ENCODE results near the gene DOCK7. TPM values are rescaled to one million over a fixed set of nuclear protein-coding genes. Genes with fewer than 3 reads are reported as not detected.

The DOCK7 gene
- total RNA-seq, 2 experiments from 2014 or later, result 6.0 to 7.9 TPM

DNA sequence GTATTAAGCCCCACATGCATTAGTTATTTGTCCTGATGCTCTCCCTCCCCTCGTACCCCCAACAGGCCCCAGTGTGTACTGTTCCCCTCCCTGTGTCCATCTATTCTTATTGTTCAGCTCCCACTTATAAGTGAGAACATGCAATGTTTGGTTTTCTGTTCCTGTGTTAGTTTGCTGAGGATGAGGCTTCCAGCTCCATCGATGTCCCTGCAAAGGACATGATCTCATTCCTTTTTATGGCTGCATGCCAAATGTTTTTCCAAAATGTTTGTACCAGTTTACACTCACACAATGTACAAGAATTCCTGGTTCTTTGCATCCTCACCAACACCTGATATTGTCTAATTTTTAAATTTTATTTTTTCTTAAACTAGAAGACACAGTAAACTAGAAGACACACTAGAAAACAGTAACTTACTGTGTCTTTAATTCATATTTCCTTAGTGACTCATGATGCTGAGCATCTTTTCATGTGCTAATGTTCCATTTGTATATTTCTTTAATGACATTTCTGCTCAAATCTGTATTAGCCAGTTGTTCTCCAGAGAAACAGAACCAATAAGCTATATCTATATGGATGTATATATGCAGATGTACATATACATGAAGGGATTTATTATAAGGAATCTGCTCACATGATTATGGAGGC, 270.7 kb downstream of the DOCK7 start:
- POLR2A ChIA-PET, result interaction anchor here (1.1 kb wide), 1 partner anchor 18 kb away, joined by 3 read pairs; no protein-coding TSS in a partner anchor
- H3K36me3 Mint-ChIP-seq (ENCODE audit: low read depth), result no peaks in the 10 kb centered on the region
- no peak overlapping the region for H3K27ac Mint-ChIP-seq
- peaks cover 0 to 3% of the 10 kb centered on the region in 2 experiments for H3K27me3 ChIP-seq (ENCODE audit: control insufficient read depth in 1 of 2, insufficient read depth in 2 of 2, low read length in 2 of 2)
- no peaks in the 10 kb centered on the region for H3K4me1 Mint-ChIP-seq (ENCODE audit: low read depth)
- H3K9me3 ChIP-seq (ENCODE audit: control insufficient read depth in 1 of 2, insufficient read depth in 1 of 2, low read length in 2 of 2), result no peaks in the 10 kb centered on the region
- no peaks in the 10 kb centered on the region for H3K36me3 ChIP-seq (ENCODE audit: insufficient read depth, low read length)
- H3K4me3 ChIP-seq (ENCODE audit: low read length), result no peak overlapping the region
- H3K4me3 Mint-ChIP-seq, result no peak overlapping the region
- H3K9me3 Mint-ChIP-seq, result no peaks in the 10 kb centered on the region
- peaks cover 5% of the 10 kb centered on the region for H3K27me3 Mint-ChIP-seq
- TF ChIP-seq, protein P1, sequence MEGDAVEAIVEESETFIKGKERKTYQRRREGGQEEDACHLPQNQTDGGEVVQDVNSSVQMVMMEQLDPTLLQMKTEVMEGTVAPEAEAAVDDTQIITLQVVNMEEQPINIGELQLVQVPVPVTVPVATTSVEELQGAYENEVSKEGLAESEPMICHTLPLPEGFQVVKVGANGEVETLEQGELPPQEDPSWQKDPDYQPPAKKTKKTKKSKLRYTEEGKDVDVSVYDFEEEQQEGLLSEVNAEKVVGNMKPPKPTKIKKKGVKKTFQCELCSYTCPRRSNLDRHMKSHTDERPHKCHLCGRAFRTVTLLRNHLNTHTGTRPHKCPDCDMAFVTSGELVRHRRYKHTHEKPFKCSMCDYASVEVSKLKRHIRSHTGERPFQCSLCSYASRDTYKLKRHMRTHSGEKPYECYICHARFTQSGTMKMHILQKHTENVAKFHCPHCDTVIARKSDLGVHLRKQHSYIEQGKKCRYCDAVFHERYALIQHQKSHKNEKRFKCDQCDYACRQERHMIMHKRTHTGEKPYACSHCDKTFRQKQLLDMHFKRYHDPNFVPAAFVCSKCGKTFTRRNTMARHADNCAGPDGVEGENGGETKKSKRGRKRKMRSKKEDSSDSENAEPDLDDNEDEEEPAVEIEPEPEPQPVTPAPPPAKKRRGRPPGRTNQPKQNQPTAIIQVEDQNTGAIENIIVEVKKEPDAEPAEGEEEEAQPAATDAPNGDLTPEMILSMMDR (IDR thresholded peaks at IDR 0.05), result no peak
- ATAC-seq (ENCODE audit: poor library complexity) (no peak), DNase-seq (no peak)
- CTCF ChIA-PET, result no interaction called here
- no peak overlapping the region for H3K27ac ChIP-seq (ENCODE audit: low read depth in 1 of 2, low read length in 2 of 2)
- no peaks in the 10 kb centered on the region for H3K4me1 ChIP-seq (ENCODE audit: insufficient read depth, low read length)
- intact Hi-C loops (cut with DNase I, micrococcal nuclease), result no loop called here

DNA sequence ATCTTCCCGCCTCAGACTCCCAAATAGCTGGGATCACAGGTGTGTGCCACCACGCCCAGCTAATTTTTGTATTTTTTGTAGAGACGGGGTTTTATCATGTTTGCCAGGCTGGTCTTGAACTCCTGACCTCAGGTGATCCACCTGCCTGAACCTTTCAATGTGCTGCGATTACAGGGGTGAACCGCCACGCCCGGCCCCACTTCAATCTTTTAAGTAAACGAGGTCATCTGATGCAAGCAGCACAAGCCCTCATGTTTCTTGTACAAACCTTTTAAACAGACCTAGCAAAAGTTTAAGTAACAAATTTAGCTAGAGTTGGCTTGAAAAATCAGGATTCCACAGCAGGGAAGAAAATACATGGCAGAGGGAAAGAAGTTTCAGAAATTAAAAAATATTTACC, 272.5 kb downstream of the DOCK7 start:
- ChIA-PET CTCF (no interaction called here), POLR2A (no interaction called here)
- intact Hi-C loops (cut with DNase I, micrococcal nuclease), result no loop called here
- DNase-seq, result no peak
- no peaks in the 10 kb centered on the region for H3K36me3 ChIP-seq (ENCODE audit: insufficient read depth, low read length)
- H3K27me3 ChIP-seq (ENCODE audit: control insufficient read depth in 1 of 2, insufficient read depth in 2 of 2, low read length in 2 of 2), result peaks cover 0 to 3% of the 10 kb centered on the region in 2 experiments
- H3K4me1 ChIP-seq (ENCODE audit: insufficient read depth, low read length), result no peaks in the 10 kb centered on the region
- no peaks in the 10 kb centered on the region for H3K4me1 Mint-ChIP-seq (ENCODE audit: low read depth)
- H3K36me3 Mint-ChIP-seq (ENCODE audit: low read depth), result no peaks in the 10 kb centered on the region
- no peak overlapping the region for H3K4me3 Mint-ChIP-seq
- TF ChIP-seq, protein P1 (IDR thresholded peaks at IDR 0.05), result no peak
- no peak overlapping the region for H3K27ac ChIP-seq (ENCODE audit: low read depth in 1 of 2, low read length in 2 of 2)
- H3K9me3 Mint-ChIP-seq, result no peaks in the 10 kb centered on the region
- no peak for ATAC-seq (ENCODE audit: poor library complexity)
- H3K27me3 Mint-ChIP-seq, result peaks cover 5% of the 10 kb centered on the region
- no peaks in the 10 kb centered on the region for H3K9me3 ChIP-seq (ENCODE audit: control insufficient read depth in 1 of 2, insufficient read depth in 1 of 2, low read length in 2 of 2)
- no peak overlapping the region for H3K4me3 ChIP-seq (ENCODE audit: low read length)
- no peak overlapping the region for H3K27ac Mint-ChIP-seq

- intact Hi-C loops (cut with DNase I, micrococcal nuclease), result loop anchor here (1.0 to 5.0 kb wide), 5 partner anchors 135 to 340 kb away; no protein-coding TSS in a partner anchor
- H3K27me3 ChIP-seq (ENCODE audit: control insufficient read depth in 1 of 2, insufficient read depth in 2 of 2, low read length in 2 of 2), result no peaks in the 10 kb centered on the region
- ChIA-PET CTCF (interaction anchor here (1.3 kb wide), 1 partner anchor 232 kb away, joined by 4 read pairs; no protein-coding TSS in a partner anchor), POLR2A (interaction anchor here (0.6 to 0.9 kb wide), 2 partner anchors 232 to 308 kb away, joined by 3 read pairs; no protein-coding TSS in a partner anchor)
- no peaks in the 10 kb centered on the region for H3K9me3 Mint-ChIP-seq
- no peaks in the 10 kb centered on the region for H3K4me1 ChIP-seq (ENCODE audit: insufficient read depth, low read length)
- DNase-seq (peak in 5 of 14 experiments; percentile 5 to 73 (median 45)), ATAC-seq (ENCODE audit: poor library complexity) (peak; percentile 46)
- TF ChIP-seq, protein P1 (IDR thresholded peaks at IDR 0.05), result peak; percentile 96
- H3K4me3 ChIP-seq (ENCODE audit: low read length), result no peak overlapping the region
- H3K4me1 Mint-ChIP-seq (ENCODE audit: low read depth), result no peaks in the 10 kb centered on the region
- no peak overlapping the region for H3K27ac Mint-ChIP-seq
- H3K27me3 Mint-ChIP-seq, result no peaks in the 10 kb centered on the region
- no peak overlapping the region for H3K4me3 Mint-ChIP-seq
- H3K36me3 ChIP-seq (ENCODE audit: insufficient read depth, low read length), result no peaks in the 10 kb centered on the region
- H3K9me3 ChIP-seq (ENCODE audit: control insufficient read depth in 1 of 2, insufficient read depth in 1 of 2, low read length in 2 of 2), result no peaks in the 10 kb centered on the region
- H3K36me3 Mint-ChIP-seq (ENCODE audit: low read depth), result no peaks in the 10 kb centered on the region
- no peak overlapping the region for H3K27ac ChIP-seq (ENCODE audit: low read depth in 1 of 2, low read length in 2 of 2)
Observed at GRCh38 chr1:62407398-62408009, 280.7 kb downstream of the DOCK7 start.
